Keratinocyte (primary cell): Measurements from ENCODE around the gene NRG3. TPM values are rescaled to one million over a fixed set of nuclear protein-coding genes. Genes with fewer than 3 reads are reported as not detected.

Experiments
- DNase-seq: peaks from one replicate; pipeline ENCODE4 v3.0.0-alpha.2; 2011; ENCODE audit warnings: low read depth, missing footprints, low spot score
- FAIRE-seq: peaks from 2 replicates; lab custom pipeline; 2011; peaks lifted over from hg19 to GRCh38; lab: Jason Lieb, UNC
- H2AFZ ChIP-seq: 2 replicates; pipeline ENCODE4 v1.6.0; 2012; ENCODE audit warnings: low read length, control low read depth, inconsistent platforms; ENCODE audit not compliant: control insufficient read depth
- H3K27ac ChIP-seq: 2 replicates; pipeline ENCODE4 v1.5.1; 2011; ENCODE audit warnings: low read length; ENCODE audit not compliant: control insufficient read depth, insufficient read depth
- H3K27me3 ChIP-seq: 3 replicates; pipeline ENCODE4 v1.6.0; 2011; ENCODE audit warnings: low read length; ENCODE audit not compliant: control insufficient read depth, insufficient read depth; ENCODE audit errors: extremely low read depth
- H3K36me3 ChIP-seq, 2 experiments: 2 replicates in 1 of 2; 3 replicates in 1 of 2; pipeline ENCODE4 v1.5.1; 2011; ENCODE audit warnings: low read length in 2 of 2, mild to moderate bottlenecking in 1 of 2; ENCODE audit not compliant: control insufficient read depth in 2 of 2, insufficient read depth in 2 of 2; ENCODE audit errors: extremely low read depth in 1 of 2
- H3K4me1 ChIP-seq: 3 replicates; pipeline ENCODE4 v1.5.1; 2011; ENCODE audit warnings: low read length; ENCODE audit not compliant: control insufficient read depth, insufficient read depth; ENCODE audit errors: extremely low read depth
- H3K4me2 ChIP-seq: 3 replicates; pipeline ENCODE4 v1.6.0; 2011; ENCODE audit warnings: low read depth, low read length; ENCODE audit not compliant: control insufficient read depth, insufficient read depth; ENCODE audit errors: extremely low read depth
- H3K4me3 ChIP-seq, 3 experiments: fragments of 200-600 bp in 1 of 3; sonication (generic) in 1 of 3; 2 replicates in 2 of 3; 3 replicates in 1 of 3; pipeline ENCODE4 v1.5.1; 2011 to 2016; ENCODE audit warnings: low read length in 3 of 3, mild to moderate bottlenecking in 3 of 3, control low read depth in 2 of 3, inconsistent platforms in 1 of 3, low read depth in 1 of 3, mixed read lengths in 1 of 3, mixed run types in 1 of 3, moderate library complexity in 1 of 3; ENCODE audit not compliant: control insufficient read depth in 2 of 3, insufficient read depth in 2 of 3; ENCODE audit errors: extremely low read depth in 1 of 3
- H3K79me2 ChIP-seq: 2 replicates; pipeline ENCODE4 v1.6.0; 2012; ENCODE audit warnings: low read length; ENCODE audit not compliant: control insufficient read depth, insufficient read depth
- H3K9ac ChIP-seq: 3 replicates; pipeline ENCODE4 v1.6.0; 2011; ENCODE audit warnings: low read length; ENCODE audit not compliant: control insufficient read depth, insufficient read depth; ENCODE audit errors: extremely low read depth
- H3K9me1 ChIP-seq: 3 replicates; pipeline ENCODE4 v1.6.0; 2011; ENCODE audit warnings: low read length; ENCODE audit not compliant: control insufficient read depth, insufficient read depth; ENCODE audit errors: extremely low read depth
- H3K9me3 ChIP-seq: 2 replicates; pipeline ENCODE4 v1.5.1; 2012; ENCODE audit warnings: low read depth, low read length; ENCODE audit not compliant: control insufficient read depth
- H4K20me1 ChIP-seq: 3 replicates; pipeline ENCODE4 v1.6.0; 2011; ENCODE audit warnings: low read length; ENCODE audit not compliant: control insufficient read depth, insufficient read depth; ENCODE audit errors: extremely low read depth
- EZH2 ChIP-seq: IDR thresholded peaks from one replicate; pipeline ENCODE4 v1.6.1; 2012; ENCODE audit warnings: inconsistent platforms, mild to moderate bottlenecking, low read length, moderate library complexity
- dilution Hi-C: fragments of 300-500 bp; cut with MboI; formaldehyde crosslinking; loops from one replicate; pipeline ENCODE4 v1.7.0; 2020; ENCODE audit warnings: low sequenced_read_pairs; ENCODE audit not compliant: extremely low pct_ligation_motif_present
- polyA plus RNA-seq, 5 experiments: library from polyadenylated mRNA; depleted of rRNA in 3 of 5; stranded (reverse) in 3 of 5; stranded (forward) in 1 of 5; unstranded in 1 of 5; fragments of >200 nt; gene quantifications; 1 replicate in 1 of 5; 2 replicates in 3 of 5; 3 replicates in 1 of 5; pipeline versions ENCODE4 v1.2.1 to v1.2.3, GENCODE V29; 2011 to 2012; ENCODE audit warnings: missing spikeins in 2 of 5, low read depth in 1 of 5, low replicate concordance in 1 of 5
- TF ChIP-seq, protein P1 (sequence below), 3 experiments: IDR thresholded peaks in 1 of 3; conservative IDR thresholded peaks in 1 of 3; optimal IDR thresholded peaks in 1 of 3; 2 replicates in 2 of 3; 3 replicates in 1 of 3; pipeline versions ENCODE3 to v1.5.1; 2011; ENCODE audit warnings: low read length in 3 of 3, mild to moderate bottlenecking in 3 of 3, moderate library complexity in 2 of 3, control low read depth in 1 of 3, inconsistent platforms in 1 of 3; ENCODE audit not compliant: insufficient read depth in 2 of 3; ENCODE audit errors: extremely low read depth in 1 of 3

Gene NRG3
- polyA plus RNA-seq, 1 donor (not counting 4 experiments of a cell fraction or from before 2014, with no cell fraction given) = not detected

DNA sequence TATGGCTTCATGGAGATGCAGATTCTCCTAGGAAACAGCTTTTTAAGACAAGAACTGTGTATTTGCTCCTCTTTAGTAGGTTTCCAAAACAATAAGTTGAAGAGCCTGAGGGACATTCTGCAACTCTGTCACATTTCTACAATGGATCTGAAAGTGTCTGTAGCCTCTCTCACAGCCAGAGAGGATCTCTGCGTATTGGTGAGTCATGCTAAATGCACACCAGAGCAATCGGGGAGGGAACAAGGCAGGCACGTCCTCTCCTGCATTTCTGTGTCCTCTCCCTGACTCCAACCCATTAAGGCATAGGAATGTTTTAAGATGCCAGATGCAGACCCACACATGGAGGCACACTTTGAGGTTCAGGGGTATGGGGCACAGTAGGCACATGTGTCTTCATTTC lies 1137.9 kb downstream of the NRG3 start:
- H3K36me3 ChIP-seq = no peaks in the 10 kb centered on the region
- dilution Hi-C loops = no loop called here
- no peaks in the 10 kb centered on the region for H3K9me3 ChIP-seq
- no peaks in the 10 kb centered on the region for H4K20me1 ChIP-seq
- no peaks in the 10 kb centered on the region for H3K79me2 ChIP-seq
- H3K9ac ChIP-seq = no peak overlapping the region
- TF ChIP-seq, protein P1, sequence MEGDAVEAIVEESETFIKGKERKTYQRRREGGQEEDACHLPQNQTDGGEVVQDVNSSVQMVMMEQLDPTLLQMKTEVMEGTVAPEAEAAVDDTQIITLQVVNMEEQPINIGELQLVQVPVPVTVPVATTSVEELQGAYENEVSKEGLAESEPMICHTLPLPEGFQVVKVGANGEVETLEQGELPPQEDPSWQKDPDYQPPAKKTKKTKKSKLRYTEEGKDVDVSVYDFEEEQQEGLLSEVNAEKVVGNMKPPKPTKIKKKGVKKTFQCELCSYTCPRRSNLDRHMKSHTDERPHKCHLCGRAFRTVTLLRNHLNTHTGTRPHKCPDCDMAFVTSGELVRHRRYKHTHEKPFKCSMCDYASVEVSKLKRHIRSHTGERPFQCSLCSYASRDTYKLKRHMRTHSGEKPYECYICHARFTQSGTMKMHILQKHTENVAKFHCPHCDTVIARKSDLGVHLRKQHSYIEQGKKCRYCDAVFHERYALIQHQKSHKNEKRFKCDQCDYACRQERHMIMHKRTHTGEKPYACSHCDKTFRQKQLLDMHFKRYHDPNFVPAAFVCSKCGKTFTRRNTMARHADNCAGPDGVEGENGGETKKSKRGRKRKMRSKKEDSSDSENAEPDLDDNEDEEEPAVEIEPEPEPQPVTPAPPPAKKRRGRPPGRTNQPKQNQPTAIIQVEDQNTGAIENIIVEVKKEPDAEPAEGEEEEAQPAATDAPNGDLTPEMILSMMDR (optimal IDR thresholded peaks at IDR 0.05 in 1 of 3, IDR thresholded peaks at IDR 0.05 in 1 of 3, conservative IDR thresholded peaks at IDR 0.05 in 1 of 3; ENCODE audit: extremely low read depth in 1 of 3, insufficient read depth in 2 of 3, low read length in 3 of 3) = no peak
- peaks cover 7% of the 10 kb centered on the region for H3K4me1 ChIP-seq
- H3K27ac ChIP-seq = no peak overlapping the region
- no peaks in the 10 kb centered on the region for H3K9me1 ChIP-seq
- peak; percentile 60 for FAIRE-seq
- H3K4me2 ChIP-seq = no peak overlapping the region
- H3K4me3 ChIP-seq = no peak overlapping the region
- H3K27me3 ChIP-seq = no peaks in the 10 kb centered on the region
- H2AFZ ChIP-seq = no peak overlapping the region
- no peak for DNase-seq

DNA sequence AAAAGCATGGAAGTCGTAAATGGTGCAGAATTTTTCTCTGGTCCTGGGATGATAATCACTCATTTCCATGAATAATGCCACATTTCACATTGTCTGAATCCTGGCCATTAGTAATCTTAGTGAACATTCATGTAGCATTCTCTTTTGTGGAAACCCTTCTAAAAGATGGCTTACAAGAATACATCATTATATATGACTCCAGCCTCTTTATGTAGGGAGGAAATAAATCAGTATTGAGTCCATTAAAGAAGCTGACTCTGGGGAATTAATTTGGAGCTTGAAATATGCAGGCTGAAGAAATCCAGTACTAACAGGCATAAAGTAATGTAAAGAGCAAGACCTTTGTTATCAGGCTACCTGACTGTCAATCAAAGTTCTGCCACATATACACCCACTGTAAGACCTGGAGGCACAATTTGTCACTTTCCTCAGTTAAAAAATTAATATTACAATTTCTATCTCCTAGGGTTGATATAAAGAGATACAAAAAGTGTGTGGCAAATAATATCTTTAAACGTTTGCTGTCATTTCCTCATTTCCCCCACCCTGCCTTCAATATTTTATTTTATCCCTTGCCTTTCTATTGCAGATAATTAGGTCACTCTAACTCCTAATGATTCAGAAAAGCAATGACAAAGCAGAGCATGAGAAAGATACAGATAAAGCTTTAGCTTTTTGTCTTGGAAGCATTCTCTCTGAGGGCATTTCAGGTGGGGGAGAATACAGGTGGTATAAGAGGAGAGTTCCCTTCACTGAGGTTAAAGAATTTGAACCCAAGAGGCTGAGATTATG lies 1142.3 kb downstream of the NRG3 start:
- DNase-seq = no peak
- TF ChIP-seq, protein P1 (optimal IDR thresholded peaks at IDR 0.05 in 1 of 3, IDR thresholded peaks at IDR 0.05 in 1 of 3, conservative IDR thresholded peaks at IDR 0.05 in 1 of 3; ENCODE audit: extremely low read depth in 1 of 3, insufficient read depth in 2 of 3, low read length in 3 of 3) = no peak
- TF ChIP-seq EZH2 = no peak
- Histone ChIP-seq H3K4me1 (peaks cover 7% of the 10 kb centered on the region), H3K27ac (no peak overlapping the region), H3K36me3 (no peaks in the 10 kb centered on the region), H3K9ac (no peak overlapping the region), H4K20me1 (no peaks in the 10 kb centered on the region), H2AFZ (no peak overlapping the region), H3K79me2 (no peaks in the 10 kb centered on the region), H3K9me3 (no peaks in the 10 kb centered on the region), H3K4me3 (no peak overlapping the region), H3K9me1 (no peaks in the 10 kb centered on the region), H3K4me2 (no peak overlapping the region), H3K27me3 (no peaks in the 10 kb centered on the region)
- no peak for FAIRE-seq
- dilution Hi-C loops = no loop called here
